ENCODE data around the gene TMEM164. TPM values are rescaled to one million over a fixed set of nuclear protein-coding genes. Genes with fewer than 3 reads are reported as not detected.

The TMEM164 gene
- total RNA-seq, 1 experiment from 2014 or later = 26.2 TPM

DNA sequence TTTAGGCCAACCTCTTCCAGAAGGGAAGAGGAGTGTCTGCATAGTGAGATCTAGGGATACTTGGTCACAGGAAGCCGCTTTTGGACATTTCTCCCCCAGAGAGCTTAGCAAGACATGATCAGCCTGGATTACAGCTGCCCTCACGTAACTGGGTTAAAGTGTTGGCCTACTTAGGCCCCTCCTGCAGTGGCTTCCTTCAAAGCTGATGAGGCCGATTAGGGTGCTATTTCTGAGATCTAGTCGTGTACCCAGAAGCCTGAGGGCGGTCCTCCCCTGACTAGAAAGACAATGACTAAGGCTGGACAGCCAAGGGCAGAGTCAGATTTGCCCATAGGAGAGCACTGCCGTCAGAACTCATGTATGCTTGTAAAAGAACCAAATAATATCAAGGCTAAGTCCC, 180.0 kb downstream of the TMEM164 start:
- no peaks in the 10 kb centered on the region for H3K4me1 ChIP-seq
- H3K4me3 ChIP-seq (ENCODE audit: low read depth, low read length) = no peak overlapping the region
- Mint-ChIP-seq H3K4me3 (ENCODE audit: unreplicated experiment) (no peak overlapping the region), H3K27me3 (ENCODE audit: insufficient read depth, unreplicated experiment) (no peaks in the 10 kb centered on the region), H3K36me3 (ENCODE audit: insufficient read depth, unreplicated experiment) (no peaks in the 10 kb centered on the region), H3K27ac (ENCODE audit: unreplicated experiment) (no peak overlapping the region), H3K9me3 (ENCODE audit: unreplicated experiment) (no peaks in the 10 kb centered on the region), H3K4me1 (ENCODE audit: low read depth, unreplicated experiment) (no peaks in the 10 kb centered on the region)
- CTCF ChIA-PET = interaction anchor here (0.9 kb wide), 1 partner anchor 28 kb away, joined by 4 read pairs; no protein-coding TSS in a partner anchor
- no peaks in the 10 kb centered on the region for H3K9me3 ChIP-seq
- DNase-seq = no peak
- H3K36me3 ChIP-seq (ENCODE audit: control insufficient read depth, insufficient read depth, low read length) = no peaks in the 10 kb centered on the region
- intact Hi-C loops (cut with micrococcal nuclease; ENCODE audit: unreplicated experiment) = no loop called here
- BruUV-seq (replicated peaks) = no TSS peak
- H3K27me3 ChIP-seq (replicated peaks; ENCODE audit: control insufficient read depth, insufficient read depth, low read length) = no peaks in the 10 kb centered on the region
- TF ChIP-seq, protein P1, sequence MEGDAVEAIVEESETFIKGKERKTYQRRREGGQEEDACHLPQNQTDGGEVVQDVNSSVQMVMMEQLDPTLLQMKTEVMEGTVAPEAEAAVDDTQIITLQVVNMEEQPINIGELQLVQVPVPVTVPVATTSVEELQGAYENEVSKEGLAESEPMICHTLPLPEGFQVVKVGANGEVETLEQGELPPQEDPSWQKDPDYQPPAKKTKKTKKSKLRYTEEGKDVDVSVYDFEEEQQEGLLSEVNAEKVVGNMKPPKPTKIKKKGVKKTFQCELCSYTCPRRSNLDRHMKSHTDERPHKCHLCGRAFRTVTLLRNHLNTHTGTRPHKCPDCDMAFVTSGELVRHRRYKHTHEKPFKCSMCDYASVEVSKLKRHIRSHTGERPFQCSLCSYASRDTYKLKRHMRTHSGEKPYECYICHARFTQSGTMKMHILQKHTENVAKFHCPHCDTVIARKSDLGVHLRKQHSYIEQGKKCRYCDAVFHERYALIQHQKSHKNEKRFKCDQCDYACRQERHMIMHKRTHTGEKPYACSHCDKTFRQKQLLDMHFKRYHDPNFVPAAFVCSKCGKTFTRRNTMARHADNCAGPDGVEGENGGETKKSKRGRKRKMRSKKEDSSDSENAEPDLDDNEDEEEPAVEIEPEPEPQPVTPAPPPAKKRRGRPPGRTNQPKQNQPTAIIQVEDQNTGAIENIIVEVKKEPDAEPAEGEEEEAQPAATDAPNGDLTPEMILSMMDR (IDR thresholded peaks at IDR 0.05; ENCODE audit: insufficient read depth in 1 of 2, low read depth in 1 of 2, low read length in 1 of 2, severe bottlenecking in 1 of 2, unreplicated experiment in 1 of 2) = no peak
- POLR2A ChIA-PET = no interaction called here

DNA sequence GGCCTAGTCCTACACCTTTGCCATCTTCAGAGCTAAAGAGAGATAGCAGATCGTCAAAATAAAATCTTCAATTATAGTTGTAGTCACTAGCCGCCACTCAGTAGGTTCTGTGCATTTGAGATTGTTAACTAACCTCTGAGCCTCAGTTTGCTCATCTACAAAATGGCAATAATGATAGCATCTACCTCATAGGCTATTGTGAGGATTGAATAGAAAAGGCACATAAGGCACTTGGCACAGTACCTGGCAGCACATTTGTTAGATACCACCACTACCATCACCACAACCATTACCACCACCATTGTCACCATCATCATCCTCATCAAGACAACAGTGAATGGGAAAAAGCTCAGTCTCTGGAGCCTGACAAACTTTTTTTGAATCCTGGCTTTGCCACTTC, 180.4 kb downstream of the TMEM164 start:
- Histone ChIP-seq H3K36me3 (ENCODE audit: control insufficient read depth, insufficient read depth, low read length) (no peaks in the 10 kb centered on the region), H3K27me3 (replicated peaks; ENCODE audit: control insufficient read depth, insufficient read depth, low read length) (no peaks in the 10 kb centered on the region), H3K9me3 (no peaks in the 10 kb centered on the region), H3K4me1 (no peaks in the 10 kb centered on the region), H3K4me3 (ENCODE audit: low read depth, low read length) (no peak overlapping the region)
- intact Hi-C loops (cut with micrococcal nuclease; ENCODE audit: unreplicated experiment) = no loop called here
- no peaks in the 10 kb centered on the region for H3K27me3 Mint-ChIP-seq (ENCODE audit: insufficient read depth, unreplicated experiment)
- no peaks in the 10 kb centered on the region for H3K9me3 Mint-ChIP-seq (ENCODE audit: unreplicated experiment)
- H3K4me3 Mint-ChIP-seq (ENCODE audit: unreplicated experiment) = no peak overlapping the region
- H3K4me1 Mint-ChIP-seq (ENCODE audit: low read depth, unreplicated experiment) = no peaks in the 10 kb centered on the region
- ChIA-PET CTCF (no interaction called here), POLR2A (no interaction called here)
- DNase-seq = no peak
- TF ChIP-seq, protein P1 (IDR thresholded peaks at IDR 0.05; ENCODE audit: insufficient read depth in 1 of 2, low read depth in 1 of 2, low read length in 1 of 2, severe bottlenecking in 1 of 2, unreplicated experiment in 1 of 2) = no peak
- no TSS peak for BruUV-seq (replicated peaks)
- no peaks in the 10 kb centered on the region for H3K36me3 Mint-ChIP-seq (ENCODE audit: insufficient read depth, unreplicated experiment)
- no peak overlapping the region for H3K27ac Mint-ChIP-seq (ENCODE audit: unreplicated experiment)

DNA sequence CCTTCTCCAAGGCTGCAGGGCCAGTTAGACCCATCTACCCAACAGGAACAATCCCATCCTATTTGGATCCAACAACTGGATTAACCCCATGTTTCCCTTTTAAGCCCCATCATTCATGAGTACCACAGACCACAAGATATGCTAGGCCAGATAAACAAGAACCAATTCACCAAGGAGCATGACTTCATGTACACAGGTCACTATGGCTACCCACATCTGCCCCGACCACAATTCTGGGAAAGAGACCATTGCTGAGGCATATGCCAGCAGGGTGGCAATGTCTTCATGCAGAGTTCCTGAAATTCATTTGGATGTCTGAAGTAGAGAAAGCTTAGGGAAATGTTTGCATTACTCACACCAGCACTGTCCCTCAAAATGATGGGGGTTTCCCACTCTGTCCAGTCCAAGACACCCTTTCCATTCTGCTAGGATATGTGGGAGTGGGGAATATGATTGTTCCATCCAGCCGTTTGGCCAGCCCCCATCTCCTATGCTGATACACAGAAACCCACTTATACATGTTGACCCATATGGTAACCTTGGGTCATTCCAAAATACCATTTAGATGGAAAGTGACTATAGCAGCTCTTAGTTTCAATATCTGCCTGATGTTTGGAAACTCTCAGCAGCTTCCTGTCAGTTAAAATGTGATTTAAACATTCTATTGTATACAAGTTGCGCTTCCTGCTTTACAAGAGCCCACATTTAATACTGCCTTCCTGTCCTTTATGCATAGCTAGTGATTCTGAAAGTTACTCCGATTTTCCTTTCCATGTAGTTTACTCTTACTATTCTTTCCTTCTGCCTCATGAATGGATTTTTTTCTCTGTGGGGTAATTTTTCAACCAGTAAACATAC, 186.0 kb downstream of the TMEM164 start:
- Mint-ChIP-seq H3K27me3 (ENCODE audit: insufficient read depth, unreplicated experiment) (no peaks in the 10 kb centered on the region), H3K4me1 (ENCODE audit: low read depth, unreplicated experiment) (no peaks in the 10 kb centered on the region), H3K27ac (ENCODE audit: unreplicated experiment) (no peak overlapping the region), H3K36me3 (ENCODE audit: insufficient read depth, unreplicated experiment) (no peaks in the 10 kb centered on the region), H3K4me3 (ENCODE audit: unreplicated experiment) (no peak overlapping the region), H3K9me3 (ENCODE audit: unreplicated experiment) (no peaks in the 10 kb centered on the region)
- H3K4me1 ChIP-seq = no peaks in the 10 kb centered on the region
- POLR2A ChIA-PET = no interaction called here
- H3K27me3 ChIP-seq (replicated peaks; ENCODE audit: control insufficient read depth, insufficient read depth, low read length) = no peaks in the 10 kb centered on the region
- TF ChIP-seq, protein P1 (IDR thresholded peaks at IDR 0.05; ENCODE audit: insufficient read depth in 1 of 2, low read depth in 1 of 2, low read length in 1 of 2, severe bottlenecking in 1 of 2, unreplicated experiment in 1 of 2) = no peak
- intact Hi-C loops (cut with micrococcal nuclease; ENCODE audit: unreplicated experiment) = no loop called here
- DNase-seq = no peak
- no peak overlapping the region for H3K4me3 ChIP-seq (ENCODE audit: low read depth, low read length)
- H3K36me3 ChIP-seq (ENCODE audit: control insufficient read depth, insufficient read depth, low read length) = no peaks in the 10 kb centered on the region
- no TSS peak for BruUV-seq (replicated peaks)
- CTCF ChIA-PET = no interaction called here
- H3K9me3 ChIP-seq = no peaks in the 10 kb centered on the region
